PC-9 (cell line): Measurements from ENCODE around the gene IL22RA2. TPM values are rescaled to one million over a fixed set of nuclear protein-coding genes. Genes with fewer than 3 reads are reported as not detected.
A peak's percentile ranks its signal among the peaks of the same experiment; 100 is the strongest.

Experiments
- BruUV-seq: library from RNA; stranded (reverse); fragments of 400-500 nt; replicated peaks from 2 replicates; lab custom pipeline; 2021; lab: Mats Ljungman, UMichigan
- CTCF ChIA-PET: fragments of 300-600 bp; sonication (Branson Sonifier 250); formaldehyde crosslinking; loops from one replicate; lab custom pipeline; 2022; ENCODE audit warnings: antibody characterized with exemption; lab: Charles Lee
- POLR2A ChIA-PET: fragments of 300-600 bp; sonication (Branson Sonifier 250); formaldehyde crosslinking; loops from one replicate; lab custom pipeline; 2022; ENCODE audit warnings: antibody characterized with exemption; ENCODE audit not compliant: unreplicated experiment; lab: Charles Lee
- DNase-seq, 2 experiments: peaks; one replicate each; pipeline versions ENCODE4 v3.0.0 to v3.0.0-alpha.2; 2015 to 2022; ENCODE audit warnings: mixed read lengths in 1 of 2
- H2AFZ ChIP-seq: fragments of 200-600 bp; sonication (generic); 2 replicates; pipeline ENCODE4 v1.8.1; 2017; ENCODE audit warnings: antibody characterized with exemption
- H3F3A ChIP-seq: fragments of 200-600 bp; sonication (generic); 2 replicates; pipeline ENCODE4 v1.8.1; 2017; ENCODE audit warnings: antibody characterized with exemption, mild to moderate bottlenecking, low read depth; ENCODE audit not compliant: insufficient read depth
- H3K27ac ChIP-seq: fragments of 200-600 bp; sonication (generic); 2 replicates; pipeline ENCODE4 v1.6.1; 2016; ENCODE audit warnings: mixed run types
- H3K27me3 ChIP-seq: fragments of 200-600 bp; sonication (generic); 2 replicates; pipeline ENCODE4 v1.6.1; 2016; ENCODE audit warnings: low read depth, mixed run types; ENCODE audit not compliant: insufficient read depth
- H3K36me3 ChIP-seq: fragments of 200-600 bp; sonication (generic); 2 replicates; pipeline ENCODE4 v1.6.1; 2016; ENCODE audit warnings: low read depth, mixed run types
- H3K4me1 ChIP-seq: fragments of 200-600 bp; sonication (generic); replicated peaks from 2 replicates; pipeline ENCODE4 v1.6.1; 2016; ENCODE audit warnings: mixed run types; ENCODE audit not compliant: insufficient read depth
- H3K4me2 ChIP-seq: fragments of 200-600 bp; sonication (generic); 2 replicates; pipeline ENCODE4 v1.6.1; 2017; ENCODE audit warnings: mixed run types
- H3K4me3 ChIP-seq: fragments of 200-600 bp; sonication (generic); 2 replicates; pipeline ENCODE4 v1.6.1; 2016; ENCODE audit warnings: mixed run types
- H3K79me2 ChIP-seq: fragments of 200-600 bp; sonication (generic); 2 replicates; pipeline ENCODE4 v1.6.1; 2017; ENCODE audit warnings: low read depth, mixed run types
- H3K9me2 ChIP-seq: fragments of 200-600 bp; sonication (generic); 2 replicates; pipeline ENCODE4 v1.8.1; 2017; ENCODE audit warnings: mild to moderate bottlenecking; ENCODE audit not compliant: insufficient read depth
- H3K9me3 ChIP-seq: fragments of 200-600 bp; sonication (generic); 2 replicates; pipeline ENCODE4 v1.8.1; 2016; ENCODE audit warnings: low read depth; ENCODE audit not compliant: insufficient read depth
- H4K20me1 ChIP-seq: fragments of 200-600 bp; sonication (generic); 2 replicates; pipeline ENCODE4 v1.8.1; 2017; ENCODE audit not compliant: insufficient read depth
- CTCF ChIP-seq: fragments of 200-600 bp; sonication (generic); conservative IDR thresholded peaks from 2 replicates; pipeline ENCODE4 v1.6.1; 2017; ENCODE audit warnings: mixed run types, antibody characterized with exemption, mild to moderate bottlenecking, moderate library complexity
- EZH2 ChIP-seq: fragments of 200-600 bp; sonication (generic); IDR thresholded peaks from 2 replicates; pipeline ENCODE4 v1.8.0; 2017; ENCODE audit warnings: antibody characterized with exemption, low read depth
- intact Hi-C: fragments of 100-400 bp; cut with micrococcal nuclease; formaldehyde crosslinking; loops from one replicate; pipeline ENCODE4 v1.10.0; 2022; ENCODE audit not compliant: unreplicated experiment
- total RNA-seq: library from RNA; stranded (reverse); gene quantifications from 2 replicates; pipeline ENCODE4 v1.2.3, GENCODE V29; 2021

IL22RA2 gene
- total RNA-seq, 1 experiment from 2014 or later, result not detected

GRCh38 chr6:137193256-137194070 is 20.0 kb upstream of the IL22RA2 start:
- no peak overlapping the region for H3K27ac ChIP-seq
- no peak overlapping the region for H3K4me2 ChIP-seq
- H3K79me2 ChIP-seq, result no peaks in the 10 kb centered on the region
- BruUV-seq, result no TSS peak
- TF ChIP-seq CTCF (no peak), EZH2 (no peak)
- intact Hi-C loops, result no loop called here
- DNase-seq, result peak in 1 of 2 experiments; percentile 29
- H3K9me3 ChIP-seq, result peaks cover 13% of the 10 kb centered on the region
- ChIA-PET POLR2A (interaction anchor here (0.5 kb wide), 1 partner anchor 11 kb away, joined by 7 read pairs; no protein-coding TSS in a partner anchor), CTCF (no interaction called here)
- no peaks in the 10 kb centered on the region for H4K20me1 ChIP-seq
- H3F3A ChIP-seq, result peaks cover 5% of the 10 kb centered on the region; the same call in 1 of the 2 replicates
- H3K27me3 ChIP-seq, result no peaks in the 10 kb centered on the region
- no peaks in the 10 kb centered on the region for H3K9me2 ChIP-seq
- no peaks in the 10 kb centered on the region for H3K4me1 ChIP-seq
- no peak overlapping the region for H2AFZ ChIP-seq
- no peak overlapping the region for H3K4me3 ChIP-seq
- peaks cover 11% of the 10 kb centered on the region for H3K36me3 ChIP-seq

GRCh38 chr6:137192821-137193220 is 19.4 kb upstream of the IL22RA2 start:
- intact Hi-C loops, result no loop called here
- BruUV-seq, result no TSS peak

GRCh38 chr6:137191670-137192069 is 18.2 kb upstream of the IL22RA2 start:
- DNase-seq, result no peak
- POLR2A ChIA-PET, result no interaction called here
- no peak overlapping the region for H3K27ac ChIP-seq
- no peak overlapping the region for H3K4me3 ChIP-seq
- BruUV-seq, result no TSS peak
- no peak overlapping the region for H2AFZ ChIP-seq
- CTCF ChIA-PET, result no interaction called here
- no peaks in the 10 kb centered on the region for H3K9me2 ChIP-seq
- peaks cover 4% of the 10 kb centered on the region; the same call in 1 of the 2 replicates for H3F3A ChIP-seq
- intact Hi-C loops, result no loop called here
- no peaks in the 10 kb centered on the region for H4K20me1 ChIP-seq
- H3K27me3 ChIP-seq, result no peaks in the 10 kb centered on the region
- H3K79me2 ChIP-seq, result no peaks in the 10 kb centered on the region
- no peaks in the 10 kb centered on the region for H3K4me1 ChIP-seq
- TF ChIP-seq EZH2 (no peak), CTCF (no peak)
- no peaks in the 10 kb centered on the region for H3K36me3 ChIP-seq
- H3K9me3 ChIP-seq, result peaks cover 25% of the 10 kb centered on the region
- H3K4me2 ChIP-seq, result no peak overlapping the region

More at GRCh38 chr6:137192821-137193220, 19.4 kb upstream of the IL22RA2 start:
- Histone ChIP-seq H3K9me3 (peaks cover 20% of the 10 kb centered on the region), H3K9me2 (no peaks in the 10 kb centered on the region), H2AFZ (no peak overlapping the region), H3K79me2 (no peaks in the 10 kb centered on the region), H3K4me2 (no peak overlapping the region), H3K4me3 (no peak overlapping the region), H3K4me1 (no peaks in the 10 kb centered on the region), H3K27ac (no peak overlapping the region), H3K27me3 (no peaks in the 10 kb centered on the region), H3F3A (peaks cover 5% of the 10 kb centered on the region; the same call in 1 of the 2 replicates), H3K36me3 (0 out of 2 replicates have a peak, but pooled peaks cover 4% of the 10 kb centered on the region), H4K20me1 (no peaks in the 10 kb centered on the region)
- TF ChIP-seq CTCF, result no peak
- ChIA-PET CTCF (no interaction called here), POLR2A (no interaction called here)
- DNase-seq, result no peak
